PFSK-1 (cell line): ENCODE measurements around the gene CEBPZOS.

Source experiments
- FOXP2 ChIP-seq: optimal IDR thresholded peaks from 2 replicates; pipeline ENCODE3; 2011; ENCODE audit warnings: borderline replicate concordance, control low read depth, inconsistent platforms; ENCODE audit not compliant: insufficient read depth; ENCODE audit errors: extremely low read length, extremely low read depth
- POLR2AphosphoS5 ChIP-seq: IDR thresholded peaks from 2 replicates; pipeline ENCODE4 v1.6.1; 2012; ENCODE audit warnings: low read depth, mild to moderate bottlenecking, control low read depth, low read length, moderate library complexity
- SIN3A ChIP-seq: IDR thresholded peaks from 2 replicates; pipeline ENCODE4 v1.6.1; 2012; ENCODE audit warnings: mild to moderate bottlenecking, low read length, moderate library complexity, borderline replicate concordance; ENCODE audit not compliant: insufficient read depth
- TAF1 ChIP-seq: IDR thresholded peaks from 2 replicates; pipeline ENCODE4 v1.6.1; 2012; ENCODE audit warnings: low read length, control low read depth, borderline replicate concordance; ENCODE audit not compliant: insufficient read depth
- TF ChIP-seq, protein P1 (sequence below), 2 experiments: IDR thresholded peaks; 2 replicates each; pipeline versions ENCODE4 v1.6.1 to v1.8.0; 2011 to 2012; ENCODE audit warnings: low read depth in 2 of 2, low read length in 2 of 2, control low read depth in 1 of 2, inconsistent platforms in 1 of 2, mild to moderate bottlenecking in 1 of 2, moderate library complexity in 1 of 2; ENCODE audit not compliant: insufficient read depth in 1 of 2

DNA sequence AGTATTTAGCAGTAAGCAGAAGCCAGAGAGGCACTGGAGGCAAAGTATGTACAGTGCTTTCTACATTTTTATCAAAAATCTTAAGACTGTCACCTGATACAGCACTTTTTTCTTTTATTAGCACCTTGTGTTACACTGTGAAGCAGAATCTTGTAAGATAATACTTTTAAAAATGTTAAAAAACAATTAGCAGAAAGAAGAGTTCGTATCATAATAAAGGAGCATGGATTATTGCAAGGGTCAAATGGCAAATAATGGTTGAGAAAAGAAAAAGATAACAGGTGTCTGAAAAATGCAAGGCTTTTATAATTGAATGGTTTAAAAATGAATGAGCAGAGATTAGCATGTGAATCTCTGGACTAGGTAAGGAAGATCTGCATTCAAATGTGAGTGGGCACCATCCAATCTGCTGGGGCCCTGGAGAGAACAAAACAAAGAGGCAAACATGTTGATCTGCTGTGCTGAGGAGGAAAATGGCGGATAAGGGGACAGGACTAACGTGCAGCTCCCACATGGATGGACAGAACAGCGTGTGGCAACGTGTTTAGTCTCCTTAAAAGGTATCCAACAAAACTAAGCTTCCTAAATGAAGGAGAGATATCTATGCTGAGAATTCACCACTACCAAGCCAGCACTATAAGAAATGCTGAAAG, 9.5 kb downstream of the CEBPZOS start:
- TF ChIP-seq TAF1 (no peak), POLR2AphosphoS5 (no peak), SIN3A (no peak), FOXP2 (no peak)
- TF ChIP-seq, protein P1, sequence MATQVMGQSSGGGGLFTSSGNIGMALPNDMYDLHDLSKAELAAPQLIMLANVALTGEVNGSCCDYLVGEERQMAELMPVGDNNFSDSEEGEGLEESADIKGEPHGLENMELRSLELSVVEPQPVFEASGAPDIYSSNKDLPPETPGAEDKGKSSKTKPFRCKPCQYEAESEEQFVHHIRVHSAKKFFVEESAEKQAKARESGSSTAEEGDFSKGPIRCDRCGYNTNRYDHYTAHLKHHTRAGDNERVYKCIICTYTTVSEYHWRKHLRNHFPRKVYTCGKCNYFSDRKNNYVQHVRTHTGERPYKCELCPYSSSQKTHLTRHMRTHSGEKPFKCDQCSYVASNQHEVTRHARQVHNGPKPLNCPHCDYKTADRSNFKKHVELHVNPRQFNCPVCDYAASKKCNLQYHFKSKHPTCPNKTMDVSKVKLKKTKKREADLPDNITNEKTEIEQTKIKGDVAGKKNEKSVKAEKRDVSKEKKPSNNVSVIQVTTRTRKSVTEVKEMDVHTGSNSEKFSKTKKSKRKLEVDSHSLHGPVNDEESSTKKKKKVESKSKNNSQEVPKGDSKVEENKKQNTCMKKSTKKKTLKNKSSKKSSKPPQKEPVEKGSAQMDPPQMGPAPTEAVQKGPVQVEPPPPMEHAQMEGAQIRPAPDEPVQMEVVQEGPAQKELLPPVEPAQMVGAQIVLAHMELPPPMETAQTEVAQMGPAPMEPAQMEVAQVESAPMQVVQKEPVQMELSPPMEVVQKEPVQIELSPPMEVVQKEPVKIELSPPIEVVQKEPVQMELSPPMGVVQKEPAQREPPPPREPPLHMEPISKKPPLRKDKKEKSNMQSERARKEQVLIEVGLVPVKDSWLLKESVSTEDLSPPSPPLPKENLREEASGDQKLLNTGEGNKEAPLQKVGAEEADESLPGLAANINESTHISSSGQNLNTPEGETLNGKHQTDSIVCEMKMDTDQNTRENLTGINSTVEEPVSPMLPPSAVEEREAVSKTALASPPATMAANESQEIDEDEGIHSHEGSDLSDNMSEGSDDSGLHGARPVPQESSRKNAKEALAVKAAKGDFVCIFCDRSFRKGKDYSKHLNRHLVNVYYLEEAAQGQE (IDR thresholded peaks at IDR 0.05; ENCODE audit: insufficient read depth in 1 of 2, low read depth in 2 of 2, low read length in 2 of 2) = no peak
